ENCODE results near the gene NYNRIN.
"Not testable (repeated sequence)": the region's sequence is repeated elsewhere in the genome, so short reads cannot be mapped to it uniquely, and the experiment has no call there.

Gene NYNRIN

GRCh38 chr14:24369907-24370687 is 28.7 kb upstream of the NYNRIN start:
- DNase-seq = no peak

GRCh38 chr14:24370748-24371147 is 28.1 kb upstream of the NYNRIN start:
- DNase-seq = no peak

- not testable (repeated sequence) for DNase-seq
Observed at GRCh38 chr14:24371605-24372004, 27.2 kb upstream of the NYNRIN start.

- no peak for DNase-seq
Observed at GRCh38 chr14:24372701-24373416, 25.9 kb upstream of the NYNRIN start.

- no peak for DNase-seq
Observed at GRCh38 chr14:24376448-24377070, 22.2 kb upstream of the NYNRIN start.

GRCh38 chr14:24377126-24377525 is 21.7 kb upstream of the NYNRIN start:
- DNase-seq = no peak

GRCh38 chr14:24377657-24378056 is 21.1 kb upstream of the NYNRIN start:
- no peak for DNase-seq

- DNase-seq = no peak
Observed at GRCh38 chr14:24378327-24378726, 20.5 kb upstream of the NYNRIN start.

- no peak for DNase-seq
Observed at GRCh38 chr14:24378981-24379906, 19.6 kb upstream of the NYNRIN start.

- DNase-seq = no peak
Observed at GRCh38 chr14:24379907-24380730, 18.7 kb upstream of the NYNRIN start.

GRCh38 chr14:24381363-24382063 is 17.3 kb upstream of the NYNRIN start:
- DNase-seq = no peak

- no peak for DNase-seq
Observed at GRCh38 chr14:24382064-24382371, 16.8 kb upstream of the NYNRIN start.

- DNase-seq = no peak
Observed at GRCh38 chr14:24384169-24384568, 14.6 kb upstream of the NYNRIN start.

- DNase-seq = no peak
Observed at GRCh38 chr14:24385524-24385923, 13.3 kb upstream of the NYNRIN start.

- no peak for DNase-seq
Observed at GRCh38 chr14:24387009-24387345, 11.8 kb upstream of the NYNRIN start.

- not testable (repeated sequence) for DNase-seq
Observed at GRCh38 chr14:24387579-24387978, 11.2 kb upstream of the NYNRIN start.

- DNase-seq = no peak
Observed at GRCh38 chr14:24388474-24389179, 10.2 kb upstream of the NYNRIN start.

GRCh38 chr14:24389226-24389848 is 9.5 kb upstream of the NYNRIN start:
- no peak for DNase-seq

GRCh38 chr14:24390701-24391468 is 7.9 kb upstream of the NYNRIN start:
- no peak for DNase-seq
